ENCODE data around the gene FIS1. TPM values are rescaled to one million over a fixed set of nuclear protein-coding genes. Genes with fewer than 3 reads are reported as not detected.

Gene FIS1
- total and polyA plus RNA-seq, 2 experiments from 2014 or later, result 130 to 131 TPM

DNA sequence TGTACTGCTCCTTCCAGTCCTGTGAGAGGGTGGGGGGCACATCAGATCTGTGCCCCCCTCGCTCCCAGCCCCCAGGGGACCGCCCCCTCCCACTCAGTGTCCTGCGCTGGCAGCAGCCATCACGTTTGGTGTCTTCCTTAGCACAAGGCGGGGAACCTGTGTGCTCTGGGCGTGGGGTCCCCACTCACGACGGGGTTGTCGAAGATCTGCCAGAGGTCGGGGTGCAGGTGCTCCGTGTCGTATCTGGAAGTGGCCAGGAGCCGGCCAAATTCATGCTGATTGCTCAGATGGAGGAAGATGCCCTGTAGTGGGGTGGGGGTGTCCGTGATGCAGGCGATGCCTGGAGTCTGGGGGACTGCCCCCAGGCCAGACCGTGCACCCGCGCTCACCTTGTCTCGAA, 34.7 kb downstream of the FIS1 start:
- H3K27me3 ChIP-seq (ENCODE audit: insufficient read depth), result no peaks in the 10 kb centered on the region
- no peak for TF ChIP-seq JUNB (IDR thresholded peaks at IDR 0.05; ENCODE audit: unreplicated experiment)
- no peak for TF ChIP-seq ZNF114 (CRISPR knock-in tag; IDR thresholded peaks at IDR 0.05)
- TF ChIP-seq, protein P1, sequence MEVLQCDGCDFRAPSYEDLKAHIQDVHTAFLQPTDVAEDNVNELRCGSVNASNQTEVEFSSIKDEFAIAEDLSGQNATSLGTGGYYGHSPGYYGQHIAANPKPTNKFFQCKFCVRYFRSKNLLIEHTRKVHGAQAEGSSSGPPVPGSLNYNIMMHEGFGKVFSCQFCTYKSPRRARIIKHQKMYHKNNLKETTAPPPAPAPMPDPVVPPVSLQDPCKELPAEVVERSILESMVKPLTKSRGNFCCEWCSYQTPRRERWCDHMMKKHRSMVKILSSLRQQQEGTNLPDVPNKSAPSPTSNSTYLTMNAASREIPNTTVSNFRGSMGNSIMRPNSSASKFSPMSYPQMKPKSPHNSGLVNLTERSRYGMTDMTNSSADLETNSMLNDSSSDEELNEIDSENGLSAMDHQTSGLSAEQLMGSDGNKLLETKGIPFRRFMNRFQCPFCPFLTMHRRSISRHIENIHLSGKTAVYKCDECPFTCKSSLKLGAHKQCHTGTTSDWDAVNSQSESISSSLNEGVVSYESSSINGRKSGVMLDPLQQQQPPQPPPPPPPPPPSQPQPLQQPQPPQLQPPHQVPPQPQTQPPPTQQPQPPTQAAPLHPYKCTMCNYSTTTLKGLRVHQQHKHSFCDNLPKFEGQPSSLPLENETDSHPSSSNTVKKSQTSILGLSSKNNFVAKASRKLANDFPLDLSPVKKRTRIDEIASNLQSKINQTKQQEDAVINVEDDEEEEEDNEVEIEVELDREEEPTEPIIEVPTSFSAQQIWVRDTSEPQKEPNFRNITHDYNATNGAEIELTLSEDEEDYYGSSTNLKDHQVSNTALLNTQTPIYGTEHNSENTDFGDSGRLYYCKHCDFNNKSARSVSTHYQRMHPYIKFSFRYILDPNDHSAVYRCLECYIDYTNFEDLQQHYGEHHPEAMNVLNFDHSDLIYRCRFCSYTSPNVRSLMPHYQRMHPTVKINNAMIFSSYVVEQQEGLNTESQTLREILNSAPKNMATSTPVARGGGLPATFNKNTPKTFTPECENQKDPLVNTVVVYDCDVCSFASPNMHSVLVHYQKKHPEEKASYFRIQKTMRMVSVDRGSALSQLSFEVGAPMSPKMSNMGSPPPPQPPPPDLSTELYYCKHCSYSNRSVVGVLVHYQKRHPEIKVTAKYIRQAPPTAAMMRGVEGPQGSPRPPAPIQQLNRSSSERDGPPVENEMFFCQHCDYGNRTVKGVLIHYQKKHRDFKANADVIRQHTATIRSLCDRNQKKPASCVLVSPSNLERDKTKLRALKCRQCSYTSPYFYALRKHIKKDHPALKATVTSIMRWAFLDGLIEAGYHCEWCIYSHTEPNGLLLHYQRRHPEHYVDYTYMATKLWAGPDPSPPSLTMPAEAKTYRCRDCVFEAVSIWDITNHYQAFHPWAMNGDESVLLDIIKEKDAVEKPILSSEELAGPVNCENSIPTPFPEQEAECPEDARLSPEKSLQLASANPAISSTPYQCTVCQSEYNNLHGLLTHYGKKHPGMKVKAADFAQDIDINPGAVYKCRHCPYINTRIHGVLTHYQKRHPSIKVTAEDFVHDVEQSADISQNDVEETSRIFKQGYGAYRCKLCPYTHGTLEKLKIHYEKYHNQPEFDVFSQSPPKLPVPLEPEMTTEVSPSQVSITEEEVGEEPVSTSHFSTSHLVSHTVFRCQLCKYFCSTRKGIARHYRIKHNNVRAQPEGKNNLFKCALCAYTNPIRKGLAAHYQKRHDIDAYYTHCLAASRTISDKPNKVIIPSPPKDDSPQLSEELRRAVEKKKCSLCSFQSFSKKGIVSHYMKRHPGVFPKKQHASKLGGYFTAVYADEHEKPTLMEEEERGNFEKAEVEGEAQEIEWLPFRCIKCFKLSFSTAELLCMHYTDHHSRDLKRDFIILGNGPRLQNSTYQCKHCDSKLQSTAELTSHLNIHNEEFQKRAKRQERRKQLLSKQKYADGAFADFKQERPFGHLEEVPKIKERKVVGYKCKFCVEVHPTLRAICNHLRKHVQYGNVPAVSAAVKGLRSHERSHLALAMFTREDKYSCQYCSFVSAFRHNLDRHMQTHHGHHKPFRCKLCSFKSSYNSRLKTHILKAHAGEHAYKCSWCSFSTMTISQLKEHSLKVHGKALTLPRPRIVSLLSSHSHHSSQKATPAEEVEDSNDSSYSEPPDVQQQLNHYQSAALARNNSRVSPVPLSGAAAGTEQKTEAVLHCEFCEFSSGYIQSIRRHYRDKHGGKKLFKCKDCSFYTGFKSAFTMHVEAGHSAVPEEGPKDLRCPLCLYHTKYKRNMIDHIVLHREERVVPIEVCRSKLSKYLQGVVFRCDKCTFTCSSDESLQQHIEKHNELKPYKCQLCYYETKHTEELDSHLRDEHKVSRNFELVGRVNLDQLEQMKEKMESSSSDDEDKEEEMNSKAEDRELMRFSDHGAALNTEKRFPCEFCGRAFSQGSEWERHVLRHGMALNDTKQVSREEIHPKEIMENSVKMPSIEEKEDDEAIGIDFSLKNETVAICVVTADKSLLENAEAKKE (CRISPR knock-in tag; IDR thresholded peaks at IDR 0.05), result no peak
- TF ChIP-seq EZH2 (IDR thresholded peaks at IDR 0.05; ENCODE audit: low read depth, unreplicated experiment), result no peak
- no peak for TF ChIP-seq CREB1 (CRISPR knock-in tag; IDR thresholded peaks at IDR 0.05; ENCODE audit: low read depth)
- no peak for TF ChIP-seq STAT1 (IDR thresholded peaks at IDR 0.05; ENCODE audit: unreplicated experiment)
- no peak for ATAC-seq
- H3K27ac ChIP-seq (ENCODE audit: low read depth), result no peak overlapping the region
- Mint-ChIP-seq H3K27ac (no peak overlapping the region), H3K4me1 (no peaks in the 10 kb centered on the region), H3K36me3 (ENCODE audit: low read depth) (peaks cover 19% of the 10 kb centered on the region), H3K4me3 (no peak overlapping the region), H3K27me3 (ENCODE audit: insufficient read depth, low read depth, poor library complexity) (peaks cover 5% of the 10 kb centered on the region), H3K9me3 (no peaks in the 10 kb centered on the region)
- no peak overlapping the region for H2AFZ ChIP-seq
- H3K9me2 ChIP-seq (ENCODE audit: insufficient read depth), result no peaks in the 10 kb centered on the region
- H3K79me2 ChIP-seq (replicated peaks; ENCODE audit: insufficient read depth), result no peaks in the 10 kb centered on the region
- no peak for DNase-seq (ENCODE audit: low spot score)
- no peak overlapping the region for H3K4me3 ChIP-seq
- H4K20me1 ChIP-seq (replicated peaks; ENCODE audit: insufficient read depth), result no peaks in the 10 kb centered on the region
- peaks cover 3% of the 10 kb centered on the region; the same call in 1 of the 2 replicates for H3F3A ChIP-seq (replicated peaks; ENCODE audit: low read depth)
- H3K36me3 ChIP-seq (ENCODE audit: insufficient read depth), result no peaks in the 10 kb centered on the region; the same call in 1 of the 2 replicates
- H3K4me1 ChIP-seq (ENCODE audit: insufficient read depth), result no peaks in the 10 kb centered on the region
- H3K4me2 ChIP-seq, result no peak overlapping the region

DNA sequence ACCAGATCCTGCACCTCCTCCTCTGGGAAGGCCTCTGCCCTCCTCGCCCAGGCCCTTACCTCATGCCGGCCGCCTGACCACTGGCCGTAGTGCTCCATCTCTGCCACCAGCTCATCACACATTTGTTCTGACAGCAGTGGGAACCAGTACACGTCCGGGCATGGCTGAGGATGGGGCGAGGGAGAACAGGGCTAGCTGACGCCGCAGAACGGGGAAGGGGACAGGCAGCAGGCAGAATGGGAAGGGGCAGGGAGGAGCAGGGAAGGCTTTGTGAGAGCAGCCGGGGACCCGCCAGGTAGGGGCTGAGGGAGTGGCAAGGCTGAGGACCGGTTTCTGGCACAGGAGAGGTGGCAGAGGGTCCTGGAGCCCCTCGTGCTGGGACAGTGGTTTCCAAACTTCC, 36.1 kb downstream of the FIS1 start:
- Histone ChIP-seq H3K4me2 (no peak overlapping the region), H3K27ac (ENCODE audit: low read depth) (no peak overlapping the region), H4K20me1 (replicated peaks; ENCODE audit: insufficient read depth) (no peaks in the 10 kb centered on the region), H3K79me2 (replicated peaks; ENCODE audit: insufficient read depth) (no peaks in the 10 kb centered on the region), H2AFZ (no peak overlapping the region), H3K4me3 (no peak overlapping the region), H3K27me3 (ENCODE audit: insufficient read depth) (no peaks in the 10 kb centered on the region), H3K9me2 (ENCODE audit: insufficient read depth) (no peaks in the 10 kb centered on the region), H3F3A (replicated peaks; ENCODE audit: low read depth) (peaks cover 3% of the 10 kb centered on the region; the same call in 1 of the 2 replicates), H3K4me1 (ENCODE audit: insufficient read depth) (no peaks in the 10 kb centered on the region), H3K36me3 (ENCODE audit: insufficient read depth) (no peaks in the 10 kb centered on the region; the same call in 1 of the 2 replicates)
- Mint-ChIP-seq H3K27me3 (ENCODE audit: insufficient read depth, low read depth, poor library complexity) (peaks cover 5% of the 10 kb centered on the region), H3K36me3 (ENCODE audit: low read depth) (peaks cover 14% of the 10 kb centered on the region), H3K4me3 (no peak overlapping the region), H3K4me1 (no peaks in the 10 kb centered on the region; the same call in 2 of the 3 replicates), H3K27ac (no peak overlapping the region; the same call in 1 of the 2 replicates), H3K9me3 (no peaks in the 10 kb centered on the region)
- ATAC-seq (no peak), DNase-seq (ENCODE audit: low spot score) (no peak)
- TF ChIP-seq, protein P2, sequence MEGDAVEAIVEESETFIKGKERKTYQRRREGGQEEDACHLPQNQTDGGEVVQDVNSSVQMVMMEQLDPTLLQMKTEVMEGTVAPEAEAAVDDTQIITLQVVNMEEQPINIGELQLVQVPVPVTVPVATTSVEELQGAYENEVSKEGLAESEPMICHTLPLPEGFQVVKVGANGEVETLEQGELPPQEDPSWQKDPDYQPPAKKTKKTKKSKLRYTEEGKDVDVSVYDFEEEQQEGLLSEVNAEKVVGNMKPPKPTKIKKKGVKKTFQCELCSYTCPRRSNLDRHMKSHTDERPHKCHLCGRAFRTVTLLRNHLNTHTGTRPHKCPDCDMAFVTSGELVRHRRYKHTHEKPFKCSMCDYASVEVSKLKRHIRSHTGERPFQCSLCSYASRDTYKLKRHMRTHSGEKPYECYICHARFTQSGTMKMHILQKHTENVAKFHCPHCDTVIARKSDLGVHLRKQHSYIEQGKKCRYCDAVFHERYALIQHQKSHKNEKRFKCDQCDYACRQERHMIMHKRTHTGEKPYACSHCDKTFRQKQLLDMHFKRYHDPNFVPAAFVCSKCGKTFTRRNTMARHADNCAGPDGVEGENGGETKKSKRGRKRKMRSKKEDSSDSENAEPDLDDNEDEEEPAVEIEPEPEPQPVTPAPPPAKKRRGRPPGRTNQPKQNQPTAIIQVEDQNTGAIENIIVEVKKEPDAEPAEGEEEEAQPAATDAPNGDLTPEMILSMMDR (conservative IDR thresholded peaks at IDR 0.05; ENCODE audit: low read depth in 2 of 2), result no peak
- no peak for TF ChIP-seq JUNB (IDR thresholded peaks at IDR 0.05; ENCODE audit: unreplicated experiment)
- TF ChIP-seq ZNF331 (CRISPR knock-in tag; IDR thresholded peaks at IDR 0.05; ENCODE audit: low read depth), result no peak
- no peak for TF ChIP-seq POLR2AphosphoS5 (IDR thresholded peaks at IDR 0.05; ENCODE audit: low read depth)
- TF ChIP-seq EZH2phosphoT487 (IDR thresholded peaks at IDR 0.05; ENCODE audit: unreplicated experiment), result no peak
- TF ChIP-seq EZH2 (IDR thresholded peaks at IDR 0.05; ENCODE audit: low read depth, unreplicated experiment), result no peak
- no peak for TF ChIP-seq CREB1 (CRISPR knock-in tag; IDR thresholded peaks at IDR 0.05; ENCODE audit: low read depth)
- no peak for TF ChIP-seq ZNF114 (CRISPR knock-in tag; IDR thresholded peaks at IDR 0.05)
- TF ChIP-seq STAT1 (IDR thresholded peaks at IDR 0.05; ENCODE audit: unreplicated experiment), result no peak
- no peak for TF ChIP-seq ETS1 (IDR thresholded peaks at IDR 0.05)
